Suprapubic skin (tissue), 4 donors: ENCODE data around the gene MAST4.

Experiments
- CTCF ChIP-seq, 2 donors: fragments of 200-600 bp in 1 of 2; fragments of 450-650 bp in 1 of 2; sonication (generic) in 1 of 2; IDR thresholded peaks; one replicate each; pipeline ENCODE4 v1.5.1; 2016 to 2019; ENCODE audit warnings: antibody characterized with exemption in 2 of 2, mild to moderate bottlenecking in 1 of 2, moderate library complexity in 1 of 2
- EP300 ChIP-seq: sonication (generic); formaldehyde crosslinking; IDR thresholded peaks from one replicate; pipeline ENCODE4 v1.6.1; 2017; ENCODE audit warnings: antibody characterized with exemption
- POLR2AphosphoS5 ChIP-seq, 3 donors: sonication (generic); formaldehyde crosslinking; IDR thresholded peaks; one replicate each; pipeline ENCODE4 v1.6.1; 2017; ENCODE audit warnings: antibody characterized with exemption in 3 of 3

DNA sequence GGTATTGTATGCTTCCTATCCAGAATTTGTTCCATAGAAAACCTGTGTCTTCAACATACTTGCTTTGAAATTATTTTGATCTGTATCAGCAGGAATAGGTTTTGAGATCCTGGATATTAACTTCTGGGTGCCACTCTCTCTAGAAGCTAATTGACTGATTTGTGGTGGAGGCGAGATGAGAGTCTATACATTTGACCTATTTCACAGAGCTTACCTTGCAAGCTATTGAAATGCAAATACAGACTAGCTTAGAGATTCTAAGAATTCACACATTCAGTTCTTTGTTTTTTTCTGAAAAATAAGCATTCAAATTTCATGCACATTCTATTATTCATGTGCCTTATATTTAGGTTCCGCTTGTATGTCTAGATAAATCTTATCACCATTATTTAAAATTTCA lies 246.3 kb downstream of the MAST4 start:
- no peak for TF ChIP-seq CTCF (IDR thresholded peaks at IDR 0.05)
- TF ChIP-seq POLR2AphosphoS5 (IDR thresholded peaks at IDR 0.05) = no peak
- TF ChIP-seq EP300 = no peak
